Small intestine (tissue), 7 donors: ENCODE data around the gene BEST1. TPM values are rescaled to one million over a fixed set of nuclear protein-coding genes. Genes with fewer than 3 reads are reported as not detected.

ENCODE experiments used
- DNase-seq, 2 donors: peaks; one replicate each; pipeline versions ENCODE4 v3.0.0 to v3.0.0-alpha.2; 2013
- FAIRE-seq: peaks from 2 replicates; lab custom pipeline; 2012; peaks lifted over from hg19 to GRCh38; lab: Jason Lieb, UNC
- H3K27ac ChIP-seq, 3 donors: one replicate each; pipeline ENCODE4 v1.5.1; 2013; ENCODE audit warnings: low read length in 2 of 3, mild to moderate bottlenecking in 2 of 3, control low read depth in 1 of 3, inconsistent platforms in 1 of 3, low read depth in 1 of 3, moderate library complexity in 1 of 3
- H3K27me3 ChIP-seq, 3 donors: one replicate each; pipeline ENCODE4 v1.6.1; 2013; ENCODE audit warnings: low read length in 3 of 3, inconsistent platforms in 1 of 3; ENCODE audit not compliant: control insufficient read depth in 3 of 3, insufficient read depth in 3 of 3
- H3K36me3 ChIP-seq, 3 donors: one replicate each; pipeline ENCODE4 v1.6.1; 2013; ENCODE audit warnings: low read length in 3 of 3, inconsistent platforms in 1 of 3, low read depth in 1 of 3, mild to moderate bottlenecking in 1 of 3, moderate library complexity in 1 of 3; ENCODE audit not compliant: control insufficient read depth in 3 of 3, insufficient read depth in 2 of 3
- H3K4me1 ChIP-seq, 3 donors: one replicate each; pipeline ENCODE4 v1.6.1; 2013; ENCODE audit warnings: low read length in 2 of 3, inconsistent platforms in 1 of 3, low read depth in 1 of 3, mild to moderate bottlenecking in 1 of 3, moderate library complexity in 1 of 3; ENCODE audit not compliant: control insufficient read depth in 3 of 3, insufficient read depth in 2 of 3
- H3K4me3 ChIP-seq, 3 donors: one replicate each; pipeline ENCODE4 v1.5.1; 2013; ENCODE audit warnings: low read length in 3 of 3, control low read depth in 1 of 3, inconsistent platforms in 1 of 3, low read depth in 1 of 3, mild to moderate bottlenecking in 1 of 3, moderate library complexity in 1 of 3
- H3K9me3 ChIP-seq, 2 donors: one replicate each; pipeline ENCODE4 v1.6.1; 2013; ENCODE audit warnings: low read depth in 1 of 2, low read length in 1 of 2; ENCODE audit not compliant: control insufficient read depth in 2 of 2, insufficient read depth in 1 of 2
- WGBS, 3 donors: extraction: QIAGEN DNeasy Blood & Tissue Kit; methylation state at CpG; one replicate each; pipeline ENCODE4 v1.1.7; 2013; 5-methylcytosine and 5-hydroxymethylcytosine counted together
- polyA plus RNA-seq, 4 donors: library from polyadenylated mRNA; stranded (reverse) in 3 of 4; unstranded in 1 of 4; fragments of 200-250 nt in 3 of 4; fragments of 120-200 nt in 1 of 4; gene quantifications; one replicate each; pipeline versions ENCODE4 v1.2.1 to v1.2.3, GENCODE V29; 2013
- donor health status: healthy with polysubstance abuse.
- donor health status: control.
- donor health status: control.
- donor health status: Bipolar disorder and iron deficiency.
- donor health status: healthy.

BEST1 gene
- polyA plus RNA-seq, 4 donors = 2.7 to 4.7 (median 3.9) TPM

- no peak overlapping the region for H3K4me3 ChIP-seq
- H3K9me3 ChIP-seq = no peaks in the 10 kb centered on the region
- 43 to 69% (median 58%) methylated on average over 5 of the region's 5 CpGs for WGBS, 3 donors
- H3K4me1 ChIP-seq = peaks cover 0 to 9% (median 4%) of the 10 kb centered on the region in 3 donors
- FAIRE-seq = no peak
- H3K36me3 ChIP-seq = no peaks in the 10 kb centered on the region
- peak; percentile 61 to 71 for DNase-seq
- H3K27ac ChIP-seq = peak overlapping the region in 1 of 3 donors; percentile 19
- no peaks in the 10 kb centered on the region for H3K27me3 ChIP-seq
Observed at GRCh38 chr11:62012832-62013461, 62.8 kb downstream of the BEST1 start.

Other genes starting within 250 kb of the BEST1 start
- gene MYRF, start 197.7 kb upstream of the BEST1 start, polyA plus RNA-seq = 10 to 100 TPM; 19.9 to 48.1 (median 22.3) TPM
- 100 to 1,000 TPM; 116 to 211 (median 189) TPM for gene TMEM258, start 157.8 kb upstream of the BEST1 start, polyA plus RNA-seq
- 10 to 100 TPM in 2 of 4 donors, 1 to 10 TPM in 2; 5.8 to 32.1 (median 14.5) TPM for gene FEN1, start 157.4 kb upstream of the BEST1 start, polyA plus RNA-seq
- 10 to 100 TPM in 1 of 4 donors, 1 to 10 TPM in 1, under 1 TPM in 2; 0.45 to 15.9 (median 2.1) TPM for gene FADS1, start 133.3 kb upstream of the BEST1 start, polyA plus RNA-seq
- 100 to 1,000 TPM in 1 of 4 donors, 10 to 100 TPM in 1, 1 to 10 TPM in 2; 2.4 to 147 (median 7.7) TPM for gene FADS2, start 122.1 kb upstream of the BEST1 start, polyA plus RNA-seq
- gene FADS3, start 58.8 kb upstream of the BEST1 start, polyA plus RNA-seq = 10 to 100 TPM in 1 of 4 donors, 1 to 10 TPM in 3; 5.3 to 17.9 (median 6.0) TPM
- gene RAB3IL1, start 32.8 kb upstream of the BEST1 start, polyA plus RNA-seq = 10 to 100 TPM in 1 of 4 donors, 1 to 10 TPM in 2, under 1 TPM in 1; 0.45 to 29.9 (median 7.2) TPM
- 1,000 to 10,000 TPM; 3,413 to 10,000 (median 8,267) TPM for gene FTH1, start 17.3 kb downstream of the BEST1 start, polyA plus RNA-seq
- gene INCENP, start 173.7 kb downstream of the BEST1 start, polyA plus RNA-seq = 10 to 100 TPM in 2 of 4 donors, 1 to 10 TPM in 2; 4.5 to 24.2 (median 12.5) TPM
- gene SCGB1D1, start 239.9 kb downstream of the BEST1 start, polyA plus RNA-seq = not detected